A673 (cell line): ENCODE results near the gene GPC6. TPM values are rescaled to one million over a fixed set of nuclear protein-coding genes. Genes with fewer than 3 reads are reported as not detected.

Experiments used
- BruUV-seq: library from RNA; stranded (reverse); fragments of 400-500 nt; replicated peaks from 2 replicates; lab custom pipeline; 2021; lab: Mats Ljungman, UMichigan
- CTCF ChIA-PET: fragments of 300-600 bp; sonication (Branson Sonifier 250); formaldehyde crosslinking; loops from one replicate; lab custom pipeline; 2022; ENCODE audit warnings: antibody characterized with exemption; lab: Charles Lee
- POLR2A ChIA-PET: fragments of 300-600 bp; sonication (Branson Sonifier 250); formaldehyde crosslinking; loops from one replicate; lab custom pipeline; 2022; ENCODE audit warnings: antibody characterized with exemption; ENCODE audit not compliant: low non-redundant PET; lab: Charles Lee
- DNase-seq: peaks from one replicate; pipeline ENCODE4 v3.0.0-alpha.2; 2015; ENCODE audit warnings: low spot score
- H3K27ac ChIP-seq: fragments of 200-600 bp; sonication (generic); 2 replicates; pipeline ENCODE4 v1.5.1; 2016; ENCODE audit warnings: mixed run types, low read depth, mild to moderate bottlenecking, mixed read lengths, antibody characterized with exemption, low read length; ENCODE audit not compliant: poor library complexity, severe bottlenecking
- H3K27me3 ChIP-seq: fragments of 200-600 bp; sonication (generic); replicated peaks from 2 replicates; pipeline ENCODE4 v1.6.1; 2017; ENCODE audit warnings: mixed run types, low read depth, mild to moderate bottlenecking, mixed read lengths, antibody characterized with exemption, low read length; ENCODE audit not compliant: insufficient read depth, poor library complexity
- H3K36me3 ChIP-seq: fragments of 200-600 bp; sonication (generic); 2 replicates; pipeline ENCODE4 v1.6.1; 2016; ENCODE audit warnings: mixed run types, mild to moderate bottlenecking, mixed read lengths, antibody characterized with exemption, low read length; ENCODE audit not compliant: insufficient read depth, poor library complexity, severe bottlenecking
- H3K4me1 ChIP-seq: fragments of 200-600 bp; sonication (generic); 2 replicates; pipeline ENCODE4 v1.6.1; 2017; ENCODE audit warnings: mixed run types, mild to moderate bottlenecking, mixed read lengths, antibody characterized with exemption, low read length; ENCODE audit not compliant: insufficient read depth, poor library complexity, severe bottlenecking
- H3K4me3 ChIP-seq: fragments of 200-600 bp; sonication (generic); 2 replicates; pipeline ENCODE4 v1.5.1; 2016; ENCODE audit warnings: low read depth, mixed run types, mild to moderate bottlenecking, mixed read lengths, low read length; ENCODE audit not compliant: poor library complexity, severe bottlenecking
- H3K9me3 ChIP-seq: fragments of 200-600 bp; sonication (generic); 2 replicates; pipeline ENCODE4 v1.6.1; 2016; ENCODE audit warnings: mixed run types, low read depth, mild to moderate bottlenecking, mixed read lengths, antibody characterized with exemption, low read length; ENCODE audit not compliant: poor library complexity, severe bottlenecking
- CTCF ChIP-seq: fragments of 300-800, 200-600 bp; sonication (generic); conservative IDR thresholded peaks from 2 replicates; pipeline ENCODE4 v1.5.1; 2017; ENCODE audit warnings: low read depth, mild to moderate bottlenecking, antibody characterized with exemption, low read length, moderate library complexity, mixed read lengths
- EZH2 ChIP-seq: fragments of 200-600 bp; sonication (generic); IDR thresholded peaks from 2 replicates; pipeline ENCODE4 v1.6.1; 2017; ENCODE audit warnings: borderline replicate concordance, low read depth, mild to moderate bottlenecking, mixed read lengths, antibody characterized with exemption, low read length; ENCODE audit not compliant: poor library complexity, severe bottlenecking
- intact Hi-C: fragments of 100-400 bp; cut with micrococcal nuclease; formaldehyde crosslinking; loops from one replicate; pipeline ENCODE4 v1.10.0; 2022; ENCODE audit not compliant: unreplicated experiment
- total RNA-seq: library from RNA; stranded (reverse); gene quantifications from 2 replicates; pipeline ENCODE4 v1.2.3, GENCODE V29; 2021

The GPC6 gene
- total RNA-seq, 1 experiment from 2014 or later = 23.3 TPM

GRCh38 chr13:93744886-93745285 lies 518.3 kb downstream of the GPC6 start:
- Histone ChIP-seq H3K4me1 (no peaks in the 10 kb centered on the region), H3K36me3 (no peaks in the 10 kb centered on the region), H3K27ac (no peak overlapping the region), H3K9me3 (no peaks in the 10 kb centered on the region), H3K27me3 (no peaks in the 10 kb centered on the region), H3K4me3 (no peak overlapping the region)
- TF ChIP-seq CTCF = no peak
- no peak for TF ChIP-seq EZH2
- intact Hi-C loops = no loop called here
- DNase-seq = no peak
- CTCF ChIA-PET = no interaction called here
- POLR2A ChIA-PET = interaction anchor here (0.7 kb wide), 1 partner anchor 406 kb away, joined by 3 read pairs; no protein-coding TSS in a partner anchor
- no TSS peak for BruUV-seq

GRCh38 chr13:93745884-93746283 lies 519.3 kb downstream of the GPC6 start:
- intact Hi-C loops = no loop called here
- no peak overlapping the region for H3K4me3 ChIP-seq
- no peaks in the 10 kb centered on the region for H3K27me3 ChIP-seq
- DNase-seq = no peak
- no peaks in the 10 kb centered on the region for H3K9me3 ChIP-seq
- TF ChIP-seq EZH2 = no peak
- TF ChIP-seq CTCF = no peak
- no peak overlapping the region for H3K27ac ChIP-seq
- ChIA-PET POLR2A (no interaction called here), CTCF (no interaction called here)
- no peaks in the 10 kb centered on the region for H3K4me1 ChIP-seq
- H3K36me3 ChIP-seq = no peaks in the 10 kb centered on the region
- no TSS peak for BruUV-seq

GRCh38 chr13:93746589-93746988 lies 520.0 kb downstream of the GPC6 start:
- TF ChIP-seq CTCF (no peak), EZH2 (no peak)
- no peaks in the 10 kb centered on the region for H3K36me3 ChIP-seq
- H3K9me3 ChIP-seq = no peaks in the 10 kb centered on the region
- H3K4me1 ChIP-seq = no peaks in the 10 kb centered on the region
- H3K4me3 ChIP-seq = no peak overlapping the region
- CTCF ChIA-PET = no interaction called here
- POLR2A ChIA-PET = no interaction called here
- no peak for DNase-seq
- BruUV-seq = no TSS peak
- intact Hi-C loops = no loop called here
- no peaks in the 10 kb centered on the region for H3K27me3 ChIP-seq
- no peak overlapping the region for H3K27ac ChIP-seq
